ENCODE measurements around the gene NACC2. TPM values are rescaled to one million over a fixed set of nuclear protein-coding genes. Genes with fewer than 3 reads are reported as not detected.
"Not testable (repeated sequence)": the region's sequence is repeated elsewhere in the genome, so short reads cannot be mapped to it uniquely, and the experiment has no call there.

Gene NACC2
- polyA plus RNA-seq, 12 donors: 4.9 to 60.9 (median 9.1) TPM

DNA sequence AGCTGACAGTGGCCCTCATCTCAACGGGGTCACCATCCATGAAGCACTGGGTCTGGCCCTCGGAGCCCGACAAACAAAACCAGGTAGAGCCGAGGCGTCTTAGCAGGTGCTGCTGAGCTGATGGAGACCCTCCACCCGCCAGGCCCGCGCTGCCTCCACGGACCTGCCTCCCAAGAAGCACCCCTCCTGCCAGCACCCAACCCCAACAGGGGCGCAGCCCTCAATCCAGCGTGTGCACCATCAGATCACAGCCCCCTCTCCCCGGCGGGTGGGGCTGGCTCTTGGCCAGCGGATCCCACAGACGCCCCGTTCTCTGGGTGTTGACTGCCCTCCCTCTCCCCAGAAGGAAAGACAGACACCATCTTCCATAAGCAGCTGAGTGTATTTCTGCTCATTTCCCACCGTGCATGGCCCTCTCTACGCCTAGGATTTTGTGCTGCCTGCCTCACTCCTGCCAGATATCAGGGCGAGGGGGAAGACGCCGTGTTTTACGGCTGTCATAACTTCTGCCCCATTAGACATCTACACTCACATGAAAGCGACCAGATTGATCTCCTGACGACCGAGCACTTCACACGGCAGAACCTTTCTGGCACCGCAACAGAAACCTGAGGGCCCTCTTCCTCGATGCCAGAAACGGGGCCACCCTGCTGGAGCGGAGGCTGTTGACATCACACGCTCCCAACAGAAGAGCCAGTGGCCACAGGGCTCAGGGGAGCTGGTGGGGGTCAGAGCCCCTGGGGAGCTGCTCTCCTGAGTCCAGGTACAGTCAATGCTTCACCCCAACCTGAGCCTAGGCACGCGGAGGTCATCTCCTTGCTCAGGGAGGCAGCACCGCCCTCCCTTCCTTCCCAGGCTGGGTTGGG is 12.4 kb downstream of the NACC2 start:
- DNase-seq: no peak

DNA sequence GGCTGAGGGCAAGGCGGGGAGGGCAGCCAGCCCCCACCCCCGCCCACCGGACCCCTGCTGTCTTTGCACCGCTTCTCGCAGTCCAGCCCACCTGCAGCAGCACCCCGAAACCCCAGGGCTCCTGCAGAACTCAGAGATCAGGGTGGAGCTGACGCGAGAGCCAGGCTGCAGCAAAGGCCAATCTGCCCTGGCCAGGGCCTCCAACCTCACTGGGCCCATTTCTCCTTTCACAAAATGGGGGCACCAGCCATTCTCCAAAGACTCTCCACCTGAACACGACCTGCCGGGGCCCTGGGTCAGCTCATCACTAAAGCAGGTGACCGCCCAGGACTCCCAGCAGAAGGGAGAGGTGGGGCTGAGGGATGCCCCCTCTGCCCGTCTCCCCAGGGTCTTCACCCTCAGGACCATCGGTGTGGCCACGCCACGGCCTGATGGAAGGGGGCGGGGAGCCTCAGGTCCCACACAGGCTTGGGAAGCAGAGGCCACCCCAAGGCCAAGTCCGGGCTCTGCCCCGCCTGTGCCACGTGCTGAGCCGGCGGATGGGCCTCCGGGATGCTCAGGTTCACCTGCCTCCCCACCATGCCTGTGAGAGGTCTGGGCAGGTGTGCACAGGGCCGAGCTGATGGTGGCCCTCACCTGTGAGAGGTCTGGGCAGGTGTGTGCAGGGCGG is 13.1 kb downstream of the NACC2 start:
- no peak for DNase-seq

GRCh38 chr9:136081113-136081825 is 13.8 kb downstream of the NACC2 start:
- no peak for DNase-seq

DNA sequence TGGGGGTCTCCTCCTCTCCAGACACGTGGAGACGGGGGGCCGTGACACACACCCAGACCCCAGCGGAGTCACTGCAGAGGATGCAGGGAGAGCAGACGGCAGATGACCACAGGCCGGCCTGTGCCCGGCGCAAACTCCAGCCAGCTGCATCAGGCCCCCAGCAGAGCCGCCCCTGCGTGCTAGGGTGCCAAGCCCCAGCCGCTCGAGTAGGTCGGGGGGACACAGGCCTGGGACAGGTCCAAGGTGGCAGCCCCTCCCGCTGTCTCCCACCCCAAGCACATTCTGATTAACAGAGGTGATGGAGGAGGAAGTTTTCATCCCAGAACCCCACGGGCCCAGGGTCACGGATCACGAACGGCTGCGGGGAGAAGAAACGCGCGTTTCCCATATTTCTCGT is 14.4 kb downstream of the NACC2 start:
- DNase-seq: no peak

DNA sequence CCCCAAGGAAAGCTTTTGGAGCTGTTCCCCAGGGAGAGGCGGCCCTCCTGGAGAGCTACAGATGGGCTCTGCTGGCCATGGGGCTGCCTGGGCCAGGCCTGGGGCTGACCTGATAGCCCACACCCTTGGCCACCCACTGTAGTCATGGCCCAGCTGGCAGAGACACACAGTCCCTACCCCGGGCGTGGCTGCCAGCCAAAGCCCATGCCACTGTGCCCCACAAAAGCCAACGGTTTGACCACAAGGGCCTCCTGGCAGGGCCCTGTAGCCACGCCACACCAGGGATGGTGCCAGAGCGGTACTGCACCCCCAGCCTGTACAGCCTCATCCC is 15.2 kb downstream of the NACC2 start:
- DNase-seq: no peak

DNA sequence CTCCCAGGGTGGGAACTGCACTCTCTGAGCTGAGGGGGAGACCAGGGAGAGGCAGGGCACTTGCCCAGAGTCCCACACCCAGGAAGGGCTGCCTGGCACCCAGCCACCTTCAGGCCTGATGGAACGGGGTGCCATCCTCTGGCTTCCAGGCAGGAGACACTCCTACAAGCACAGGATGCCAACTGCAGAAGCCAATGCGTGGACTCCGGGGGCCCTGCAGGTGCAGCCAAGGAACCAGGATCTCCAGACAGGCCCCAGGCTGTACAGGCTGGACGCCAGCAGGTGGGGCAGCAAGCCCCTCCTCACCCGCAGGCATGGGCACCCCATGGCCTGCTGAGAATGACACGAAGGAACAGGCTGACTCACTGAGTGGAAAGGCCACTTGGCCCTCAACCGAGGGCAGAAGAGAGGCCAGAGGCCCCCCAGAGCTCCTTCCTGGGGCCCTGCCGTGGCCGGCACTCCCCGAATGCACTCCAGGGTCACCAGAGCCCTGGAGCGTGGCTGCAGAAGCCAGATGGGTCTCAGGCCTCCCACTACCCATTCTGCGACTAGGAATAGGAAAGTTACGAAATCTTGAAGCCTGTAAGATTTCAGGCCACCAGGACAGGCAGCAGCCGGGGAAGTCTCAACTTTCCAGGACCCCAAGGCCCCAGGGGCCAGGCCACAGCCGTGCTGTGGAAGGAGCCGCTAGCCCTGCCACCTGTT is 15.7 kb downstream of the NACC2 start:
- no peak for DNase-seq

- no peak for DNase-seq
These were observed 16.5 kb downstream of the NACC2 start for GRCh38 chr9:136078498-136079011.

DNA sequence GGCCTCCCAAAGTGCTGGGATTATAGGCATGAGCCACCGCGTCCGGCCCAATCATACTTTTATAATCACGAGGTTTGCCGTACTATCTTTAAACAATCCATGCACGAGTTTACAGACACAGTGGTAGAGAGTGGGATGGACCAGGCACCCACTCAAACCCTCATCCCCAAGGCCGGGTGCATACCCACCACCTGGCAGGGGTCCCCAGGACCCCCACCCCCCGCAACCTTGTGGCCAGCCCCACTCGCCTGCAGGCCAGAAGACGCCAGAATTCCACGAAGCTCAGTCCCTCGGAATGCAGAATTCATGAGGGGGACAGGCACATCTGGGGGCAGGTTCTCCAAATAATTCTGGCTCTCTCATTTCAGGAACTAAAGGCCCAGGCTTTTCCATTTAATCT is 17.1 kb downstream of the NACC2 start:
- no peak for DNase-seq

- DNase-seq: no peak
These were observed 17.6 kb downstream of the NACC2 start for GRCh38 chr9:136077491-136077890.

GRCh38 chr9:136075881-136076678 is 19.0 kb downstream of the NACC2 start:
- no peak for DNase-seq

DNA sequence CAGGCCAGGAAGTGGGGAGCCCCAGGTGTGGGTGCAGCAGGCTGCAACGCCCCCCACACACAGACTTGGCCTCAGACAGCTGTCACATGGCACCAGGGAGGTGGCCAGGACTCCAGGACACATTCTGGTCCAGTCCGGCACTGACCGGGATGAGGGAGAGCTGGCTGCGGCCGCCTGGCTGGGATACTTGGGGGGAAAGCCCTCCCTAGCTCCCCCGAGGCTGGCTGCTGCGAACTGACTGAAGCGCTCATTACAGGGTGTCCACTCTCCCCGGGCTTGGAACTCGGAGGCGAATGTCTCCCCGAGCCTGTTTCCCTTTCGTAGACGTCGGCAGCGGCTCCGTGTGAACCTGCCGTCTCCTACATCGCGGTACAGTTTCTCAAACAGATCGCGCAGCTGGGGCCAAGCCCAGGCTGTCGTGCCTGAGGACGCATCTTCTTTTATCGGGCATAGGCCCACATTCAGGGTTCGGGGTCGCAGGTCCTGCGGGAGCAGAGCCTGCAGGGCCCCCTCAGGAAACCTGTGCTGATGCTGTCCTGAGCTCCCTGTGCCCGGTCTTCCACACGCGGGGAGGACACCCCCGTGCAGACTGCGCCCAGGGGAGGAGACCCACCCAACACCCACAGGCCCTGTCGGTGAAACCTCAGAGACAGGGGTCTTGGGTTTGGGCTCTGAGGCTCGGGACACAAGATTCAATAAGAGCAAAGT is 19.8 kb downstream of the NACC2 start:
- DNase-seq: no peak

DNA sequence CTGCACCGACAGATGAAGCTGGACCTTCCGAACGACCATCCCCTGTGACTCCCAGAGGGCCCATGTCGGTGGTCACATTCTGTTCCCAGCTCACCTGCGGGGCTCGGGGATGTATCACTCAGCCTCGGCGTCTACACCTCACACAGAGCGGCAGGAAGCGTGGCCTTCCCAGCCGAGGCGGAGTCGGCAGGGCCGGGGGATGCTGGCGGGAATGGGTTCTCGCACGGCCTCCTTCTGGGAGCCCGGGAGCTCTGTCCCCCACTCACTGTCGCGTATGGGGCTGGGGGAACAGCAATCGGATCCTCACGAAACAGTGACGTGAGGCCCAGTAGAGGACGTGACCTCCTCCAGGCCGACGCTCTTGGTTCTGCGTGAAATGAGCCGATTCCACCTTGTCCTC is 20.4 kb downstream of the NACC2 start:
- DNase-seq: no peak

DNA sequence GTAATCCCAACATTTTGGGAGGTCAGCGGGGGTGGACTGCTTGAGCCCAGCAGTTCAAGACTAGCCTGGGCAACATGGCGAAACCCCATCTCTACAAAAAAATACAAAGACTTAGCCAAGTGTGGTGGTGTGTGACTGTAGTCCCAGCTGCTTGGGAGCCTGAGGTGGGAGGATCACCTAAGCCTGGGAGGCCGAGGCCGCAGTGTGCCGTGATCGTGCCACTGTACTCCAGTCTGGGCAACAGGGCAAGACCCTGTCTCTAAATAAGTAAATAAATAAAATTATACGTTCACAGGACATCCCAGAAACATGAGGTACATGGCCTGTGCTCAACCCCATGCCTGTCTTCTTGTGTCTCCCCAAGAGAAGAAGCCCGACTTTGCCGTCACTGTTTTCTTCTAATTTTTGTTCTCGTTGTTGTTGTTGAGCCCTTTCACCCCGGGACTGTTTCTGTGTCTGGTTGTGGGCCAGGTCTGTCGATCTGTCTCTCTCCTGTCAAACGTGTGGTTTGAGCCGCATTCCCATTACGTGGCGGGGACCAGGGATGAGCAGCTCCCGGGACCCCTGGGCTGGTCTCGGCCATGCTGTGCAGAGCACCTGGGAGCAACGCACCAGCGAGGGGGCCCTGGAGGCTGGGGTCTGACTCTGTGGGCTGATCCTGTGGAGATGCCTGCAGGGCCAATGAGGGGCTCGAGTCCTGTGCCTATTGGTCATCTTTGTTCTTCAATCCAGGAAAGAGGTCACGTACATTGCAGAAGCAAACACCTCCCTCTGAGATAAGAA is 32.2 kb downstream of the NACC2 start:
- DNase-seq: no peak

DNA sequence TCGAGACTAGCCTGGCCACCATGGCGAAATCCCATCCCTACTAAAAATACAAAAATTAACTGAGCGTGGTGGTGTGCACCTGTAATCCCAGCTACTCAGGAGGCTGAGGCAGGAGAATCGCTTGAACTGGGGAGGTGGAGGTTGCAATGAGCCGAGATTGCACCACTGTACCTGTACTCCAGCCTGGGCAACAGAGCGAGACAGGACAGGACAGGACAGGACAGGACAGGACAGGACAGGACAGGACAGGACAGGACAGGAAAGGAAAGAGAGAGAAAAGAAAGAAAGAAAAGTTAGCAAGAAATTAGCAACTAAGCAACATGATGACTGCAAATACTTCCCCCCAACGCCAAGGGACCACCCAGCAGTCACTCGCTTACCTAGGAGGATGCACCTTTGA is 33.2 kb downstream of the NACC2 start:
- not testable (repeated sequence) for DNase-seq

- no peak for DNase-seq
These were observed 33.7 kb downstream of the NACC2 start for GRCh38 chr9:136061405-136061804.

DNA sequence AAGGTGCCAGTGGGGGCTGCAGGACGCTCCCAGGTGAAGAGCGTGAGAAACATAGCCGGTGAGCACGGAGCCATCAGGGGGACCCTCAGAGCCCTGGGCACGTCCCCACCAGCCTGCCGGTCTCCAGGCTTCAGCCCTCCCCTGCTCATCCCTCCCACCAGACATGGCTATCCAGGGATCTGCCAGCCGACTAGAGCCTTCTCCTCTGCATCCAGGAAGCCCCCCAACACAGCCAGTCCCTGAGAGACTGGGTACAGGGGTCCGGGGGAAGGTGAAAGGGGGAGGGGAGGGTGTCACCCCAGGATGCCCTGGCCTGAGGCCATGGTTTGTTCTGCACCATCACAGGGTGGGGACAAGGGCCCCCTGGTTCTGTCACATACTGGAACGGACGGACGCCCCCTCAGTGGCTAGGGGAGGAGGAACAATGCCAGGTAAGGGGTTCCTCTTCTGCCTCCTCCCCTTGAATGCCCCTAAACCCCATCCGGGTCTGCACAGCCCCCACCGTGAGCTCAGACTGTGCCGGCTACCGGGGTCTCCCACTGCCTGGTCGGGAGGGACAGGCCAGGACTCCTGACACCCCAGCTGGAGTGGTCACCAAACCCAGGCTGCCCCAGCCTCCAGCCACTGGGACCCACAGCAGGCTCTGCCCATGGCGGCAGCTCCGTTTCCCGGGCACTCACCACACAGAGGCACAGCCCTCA is 34.3 kb downstream of the NACC2 start:
- no peak for DNase-seq

GRCh38 chr9:136059851-136060670 is 35.0 kb downstream of the NACC2 start:
- no peak for DNase-seq

DNA sequence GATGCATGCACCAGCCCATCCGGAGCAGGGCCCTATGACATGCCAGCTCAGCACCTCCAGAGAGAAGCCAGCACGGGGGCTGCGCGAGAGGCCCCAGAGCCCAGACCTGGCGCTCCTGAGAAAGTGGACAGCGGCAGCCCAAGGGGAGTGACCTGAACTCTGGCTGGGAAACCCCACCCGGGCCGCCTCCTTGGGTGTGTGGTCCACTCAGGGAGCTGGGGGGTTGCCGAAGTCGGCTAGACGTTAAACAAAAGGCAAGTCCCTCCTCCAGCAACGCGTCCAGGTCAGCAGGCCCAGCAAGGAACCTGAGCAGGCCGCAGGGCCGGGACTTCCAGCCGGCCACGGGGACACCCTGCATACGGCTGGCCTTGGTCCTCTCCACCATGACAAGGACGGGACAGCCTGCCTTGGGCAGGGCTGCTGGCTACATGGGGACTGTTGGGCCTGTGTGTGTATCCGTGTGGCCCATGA is 35.7 kb downstream of the NACC2 start:
- no peak for DNase-seq
